GM19043 (cell line): Measurements from ENCODE around the gene OR2J1.
"Not testable (repeated sequence)": the region's sequence is repeated elsewhere in the genome, so short reads cannot be mapped to it uniquely, and the experiment has no call there.

Experiments
- ATAC-seq: cut with Tn5 transposase; IDR thresholded peaks from one replicate; pipeline ENCODE4 v1.9.1; 2021; ENCODE audit warnings: low read depth; ENCODE audit not compliant: unreplicated experiment

OR2J1 gene

GRCh38 chr6:29099190-29099589, at the start of gene OR2J1:
OR2J1 (plus strand) TSS chr6:29099490; CDS start chr6:29100943, 1,453 bp downstream.
- ATAC-seq, result no peak

- ATAC-seq, result no peak
Observed at GRCh38 chr6:29051680-29052079, 47.6 kb upstream of the OR2J1 start.

- ATAC-seq, result no peak
Observed at GRCh38 chr6:29071831-29072723, 27.2 kb upstream of the OR2J1 start.

- ATAC-seq, result no peak
Observed at GRCh38 chr6:29079203-29079602, 20.1 kb upstream of the OR2J1 start.

DNA sequence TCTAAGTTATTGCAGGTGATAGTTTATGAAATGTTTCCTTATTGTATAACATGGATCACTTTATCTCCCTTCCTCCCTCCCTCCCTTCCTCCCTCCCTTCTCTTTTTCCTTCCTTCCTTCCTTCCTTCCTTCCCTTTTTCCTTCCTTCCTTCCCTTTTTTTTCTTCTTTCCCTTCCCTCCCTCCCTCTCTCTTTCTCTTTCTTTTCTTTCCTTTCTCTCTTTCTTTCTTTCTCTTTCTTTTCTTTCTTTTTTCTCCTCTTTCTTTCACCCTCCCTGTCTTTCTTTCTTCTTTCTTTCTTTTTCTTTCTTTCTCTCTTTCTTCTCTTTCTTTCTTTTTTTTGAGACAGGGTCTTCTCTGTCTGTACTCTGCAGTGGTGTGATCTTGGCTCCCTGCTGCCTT, 18.0 kb upstream of the OR2J1 start:
- no peak for ATAC-seq

GRCh38 chr6:29082457-29082856, 16.8 kb upstream of the OR2J1 start:
- no peak for ATAC-seq

DNA sequence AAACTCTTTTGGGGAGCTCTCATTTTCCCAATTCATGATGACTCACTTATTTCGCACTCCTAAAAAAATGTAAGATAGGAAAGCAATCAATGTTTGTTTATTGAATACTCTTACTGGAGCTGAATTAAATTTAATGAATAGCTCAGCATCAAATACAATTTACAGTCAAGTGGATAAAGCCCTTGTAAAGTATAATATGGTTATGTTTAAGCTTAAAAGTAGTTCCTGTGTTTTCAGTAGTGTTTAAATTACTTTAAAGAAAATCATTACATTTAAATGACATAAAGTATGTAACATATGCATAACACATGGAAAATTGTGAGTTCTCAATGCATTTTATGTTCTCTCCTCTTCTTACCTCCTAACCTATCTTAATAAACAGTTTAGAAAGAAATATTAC, 12.1 kb upstream of the OR2J1 start, which contains the start of gene OR2B3:
Gene OR2B3 (minus strand): TSS at position 101 of the 400 bp plus-strand sequence. CDS start 65 bp downstream, at position 36.
- ATAC-seq, result no peak

DNA sequence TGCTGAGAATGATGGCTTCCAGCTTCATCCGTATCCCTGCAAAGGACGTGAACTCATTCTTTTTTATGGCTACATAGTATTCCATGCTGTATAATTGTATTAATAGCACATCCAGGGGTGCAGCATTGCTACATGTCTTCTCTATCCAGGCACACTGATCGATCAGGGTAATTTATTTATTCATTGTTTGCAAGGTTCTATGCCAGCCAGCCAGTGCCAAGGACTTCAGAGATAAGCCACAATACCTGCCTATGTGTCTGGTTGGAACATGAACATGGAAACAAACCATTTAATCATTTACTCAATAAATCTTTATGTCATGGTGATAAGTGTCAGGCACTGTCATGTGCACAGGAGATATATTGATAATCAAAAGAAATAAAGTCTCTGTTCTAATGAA, 6.3 kb upstream of the OR2J1 start:
- no peak for ATAC-seq

GRCh38 chr6:29097803-29098202, 1.5 kb upstream of the OR2J1 start:
- ATAC-seq, result no peak

DNA sequence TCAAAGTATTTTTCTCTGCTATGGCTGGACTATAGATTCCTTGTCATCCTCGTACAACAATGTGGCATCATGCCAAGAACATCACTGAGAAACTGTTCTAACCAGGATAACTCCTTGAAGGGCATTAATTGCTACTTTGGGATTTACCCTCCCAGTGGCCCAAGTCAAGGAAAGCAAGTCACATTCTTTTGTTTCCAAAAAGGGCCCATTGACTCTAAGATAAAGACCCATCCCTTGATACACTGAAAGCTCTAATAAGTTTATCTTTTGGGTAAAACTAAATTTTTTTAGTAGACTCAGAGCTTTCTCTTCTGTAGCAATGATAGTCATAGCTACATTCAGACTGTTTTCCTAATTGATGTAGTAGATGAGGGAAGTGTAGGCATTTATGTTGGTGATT, 8.5 kb downstream of the OR2J1 start, which contains the start of gene OR2J3:
Gene OR2J3 (plus strand): TSS at position 301 of the 400 bp plus-strand sequence. CDS start 3,833 bp downstream, outside the sequence.
- ATAC-seq, result no peak

DNA sequence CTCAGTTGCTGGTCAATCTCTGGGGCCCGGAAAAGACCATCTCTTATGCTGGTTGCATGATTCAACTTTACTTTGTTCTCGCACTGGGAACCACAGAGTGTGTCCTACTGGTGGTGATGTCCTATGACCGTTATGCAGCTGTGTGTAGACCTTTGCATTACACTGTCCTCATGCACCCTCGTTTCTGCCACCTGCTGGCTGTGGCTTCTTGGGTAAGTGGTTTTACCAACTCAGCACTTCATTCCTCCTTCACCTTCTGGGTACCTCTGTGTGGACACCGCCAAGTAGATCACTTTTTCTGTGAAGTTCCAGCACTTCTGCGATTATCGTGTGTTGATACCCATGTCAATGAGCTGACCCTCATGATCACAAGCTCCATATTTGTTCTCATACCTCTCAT, 12.8 kb downstream of the OR2J1 start:
- ATAC-seq, result no peak

DNA sequence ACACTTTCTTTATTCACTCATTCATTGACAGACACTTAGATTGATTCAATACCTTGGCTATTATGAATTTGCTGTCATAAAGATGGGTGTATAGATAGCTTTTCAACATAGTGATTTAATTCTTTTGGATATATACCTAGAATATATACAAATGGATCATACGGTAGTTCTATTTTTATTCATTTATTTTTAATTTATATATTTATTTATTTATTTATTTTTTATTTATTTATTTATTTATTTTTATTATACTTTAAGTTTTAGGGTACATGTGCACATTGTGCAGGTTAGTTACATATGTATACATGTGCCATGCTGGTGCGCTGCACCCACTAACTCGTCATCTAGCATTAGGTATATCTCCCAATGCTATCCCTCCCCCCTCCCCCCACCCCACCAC, 15.7 kb downstream of the OR2J1 start:
- not testable (repeated sequence) for ATAC-seq

GRCh38 chr6:29129326-29130012, 30.2 kb downstream of the OR2J1 start:
- ATAC-seq, result no peak

- no peak for ATAC-seq
Observed at GRCh38 chr6:29130644-29131043, 31.4 kb downstream of the OR2J1 start.

DNA sequence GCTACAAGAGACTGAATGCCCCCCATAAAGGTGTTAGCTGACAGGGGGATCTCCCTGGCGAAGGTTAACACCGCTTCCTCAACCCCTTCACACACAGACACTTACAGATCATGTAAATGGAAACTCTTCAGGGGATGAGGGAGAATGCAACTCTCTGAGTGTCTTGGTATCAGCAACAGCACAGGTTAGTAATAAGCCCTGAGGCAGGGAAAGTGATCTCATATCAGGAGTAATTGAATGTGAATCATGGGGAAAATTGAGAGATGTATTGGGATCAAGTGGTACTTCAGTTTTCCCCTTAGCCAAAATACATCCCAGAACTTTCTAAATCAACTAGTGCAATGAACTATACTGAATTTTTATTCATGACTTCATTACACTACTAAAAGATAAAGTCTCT, 32.4 kb downstream of the OR2J1 start:
- no peak for ATAC-seq

GRCh38 chr6:29137724-29138123, 38.4 kb downstream of the OR2J1 start:
- no peak for ATAC-seq

GRCh38 chr6:29141606-29142005, 42.3 kb downstream of the OR2J1 start:
- ATAC-seq, result no peak

- ATAC-seq, result no peak
Observed at GRCh38 chr6:29142309-29142708, 43.0 kb downstream of the OR2J1 start.

DNA sequence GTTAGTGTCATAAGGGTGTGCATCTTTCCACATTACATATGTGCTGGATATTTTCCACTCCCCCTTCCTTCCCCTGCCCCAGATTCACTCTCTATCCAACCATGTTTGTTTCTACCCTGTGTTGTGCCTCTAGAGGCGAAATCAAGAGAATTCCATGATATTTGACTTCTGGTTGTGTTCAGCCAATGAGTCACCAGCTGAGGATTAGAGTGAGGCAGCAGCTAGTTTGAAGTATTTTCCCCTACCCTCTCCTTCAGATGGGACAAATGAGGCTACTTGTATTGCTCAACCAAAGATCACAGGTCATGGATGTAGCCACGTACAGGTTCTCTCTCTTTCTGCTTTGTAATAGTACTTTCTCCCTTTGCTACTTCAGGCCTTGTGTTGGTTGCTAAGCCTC, 46.9 kb downstream of the OR2J1 start:
- ATAC-seq, result no peak

- no peak for ATAC-seq
Observed at GRCh38 chr6:29147074-29147473, 47.8 kb downstream of the OR2J1 start.

DNA sequence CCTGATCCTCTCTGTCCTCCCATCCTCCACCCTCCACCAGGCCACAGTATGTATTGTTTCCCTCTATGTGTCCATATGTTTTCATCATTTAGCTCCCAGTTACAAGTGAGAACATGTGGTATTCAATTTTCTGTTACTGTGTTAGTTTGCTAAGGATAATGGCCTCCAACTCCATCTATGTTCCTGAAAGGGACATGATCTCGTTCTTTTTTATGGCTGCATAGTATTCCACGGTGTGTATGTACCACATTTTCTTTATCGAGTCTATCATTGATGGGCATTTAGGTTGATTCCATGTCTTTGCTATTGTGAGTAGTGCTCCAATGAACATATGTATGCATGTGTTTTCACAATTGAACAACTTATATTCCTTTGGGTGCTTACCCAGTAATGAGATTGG, 50.2 kb downstream of the OR2J1 start:
- ATAC-seq, result not testable (repeated sequence)
